Measurements from ENCODE around the gene ST7. TPM values are rescaled to one million over a fixed set of nuclear protein-coding genes. Genes with fewer than 3 reads are reported as not detected.

ST7 gene
- total and polyA plus RNA-seq, 2 of the 8 experiments (the other 6 are each of a cell fraction or from before 2014, with no cell fraction given) = 16.3 to 18.0 TPM

GRCh38 chr7:117023325-117023854 is 70.1 kb downstream of the ST7 start:
- no peak overlapping the region for H3K56ac ChIP-seq (replicated peaks; ENCODE audit: insufficient read length, low read depth, low read length)
- H3K14ac ChIP-seq (ENCODE audit: insufficient read length) = no peak overlapping the region
- TF ChIP-seq CHD1 (IDR thresholded peaks at IDR 0.05; ENCODE audit: low read depth, low read length) = no peak
- TF ChIP-seq EP300 (IDR thresholded peaks at IDR 0.05; ENCODE audit: borderline replicate concordance in 1 of 2, low read depth in 2 of 2, low read length in 2 of 2) = no peak
- no peak for TF ChIP-seq ATF3 (IDR thresholded peaks at IDR 0.05; ENCODE audit: insufficient read depth, low read depth, low read length)
- TF ChIP-seq HDAC6 (IDR thresholded peaks at IDR 0.05; ENCODE audit: low read depth, low read length) = no peak
- no peak for TF ChIP-seq GTF2F1 (IDR thresholded peaks at IDR 0.05; ENCODE audit: borderline replicate concordance, low read depth, low read length)
- TF ChIP-seq, protein P1, sequence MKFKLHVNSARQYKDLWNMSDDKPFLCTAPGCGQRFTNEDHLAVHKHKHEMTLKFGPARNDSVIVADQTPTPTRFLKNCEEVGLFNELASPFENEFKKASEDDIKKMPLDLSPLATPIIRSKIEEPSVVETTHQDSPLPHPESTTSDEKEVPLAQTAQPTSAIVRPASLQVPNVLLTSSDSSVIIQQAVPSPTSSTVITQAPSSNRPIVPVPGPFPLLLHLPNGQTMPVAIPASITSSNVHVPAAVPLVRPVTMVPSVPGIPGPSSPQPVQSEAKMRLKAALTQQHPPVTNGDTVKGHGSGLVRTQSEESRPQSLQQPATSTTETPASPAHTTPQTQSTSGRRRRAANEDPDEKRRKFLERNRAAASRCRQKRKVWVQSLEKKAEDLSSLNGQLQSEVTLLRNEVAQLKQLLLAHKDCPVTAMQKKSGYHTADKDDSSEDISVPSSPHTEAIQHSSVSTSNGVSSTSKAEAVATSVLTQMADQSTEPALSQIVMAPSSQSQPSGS (IDR thresholded peaks at IDR 0.05; ENCODE audit: low read length) = no peak
- no peak for TF ChIP-seq SP4 (IDR thresholded peaks at IDR 0.05; ENCODE audit: low read length)
- no peak for TF ChIP-seq POLR2A (IDR thresholded peaks at IDR 0.05; ENCODE audit: control extremely low read depth in 1 of 2, low read depth in 2 of 2, low read length in 2 of 2)
- TF ChIP-seq YY1 (IDR thresholded peaks at IDR 0.05; ENCODE audit: low read depth, low read length) = no peak
- H4K20me1 ChIP-seq (replicated peaks in 1 of 2; ENCODE audit: control insufficient read depth in 1 of 2, insufficient read depth in 2 of 2, low read length in 2 of 2) = no peaks in the 10 kb centered on the region
- H4K91ac ChIP-seq (replicated peaks; ENCODE audit: insufficient read length, low read length) = no peak overlapping the region
- H3K18ac ChIP-seq (ENCODE audit: extremely low read depth, low read length) = no peak overlapping the region
- H2BK120ac ChIP-seq (replicated peaks; ENCODE audit: low read depth, low read length) = no peak overlapping the region
- H3K9me3 ChIP-seq (ENCODE audit: insufficient read depth in 2 of 2, low read depth in 1 of 2, low read length in 1 of 2) = 0 out of 4 replicates have a peak, but pooled peaks cover 0 to 1% of the 10 kb centered on the region in 2 experiments
- no peak overlapping the region for H4K8ac ChIP-seq (ENCODE audit: extremely low read depth, insufficient read depth, low read length)
- H3K4ac ChIP-seq (replicated peaks; ENCODE audit: insufficient read length, low read depth, low read length) = no peak overlapping the region
- no peak overlapping the region for H2BK5ac ChIP-seq (ENCODE audit: low read depth, low read length)
- H4K5ac ChIP-seq (ENCODE audit: insufficient read length, low read depth, low read length) = no peak overlapping the region
- no peak overlapping the region for H3K9ac ChIP-seq (replicated peaks in 1 of 4; ENCODE audit: extremely low read depth in 1 of 4, low read depth in 3 of 4, low read length in 3 of 4)
- DNase-seq (ENCODE audit: low read depth in 1 of 2, low spot score in 2 of 2) (no peak), FAIRE-seq (no peak)
- H3K79me2 ChIP-seq (ENCODE audit: control insufficient read depth in 1 of 2, insufficient read depth in 2 of 2, low read length in 2 of 2) = peaks cover 0 to 7% of the 10 kb centered on the region in 2 experiments; a peak in 1 of 4 replicates
- ChIA-PET POLR2A (ENCODE audit: partially characterized antibody) (no interaction called here), CTCF (ENCODE audit: partially characterized antibody) (interaction anchor here (0.7 kb wide), 1 partner anchor 10 kb away, joined by 4 read pairs; no protein-coding TSS in a partner anchor)
- H3K4me2 ChIP-seq (ENCODE audit: insufficient read depth in 1 of 2, low read depth in 2 of 2, low read length in 2 of 2) = no peak overlapping the region
- no peak overlapping the region for H2BK15ac ChIP-seq (ENCODE audit: low read length)
- H3K27ac ChIP-seq (ENCODE audit: low read depth, low read length) = no peak overlapping the region
- WGBS, 2 experiments (ENCODE audit: extremely low coverage in 1 of 2, insufficient coverage in 1 of 2, insufficient read length in 1 of 2, insufficient replicate concordance in 2 of 2, low coverage in 1 of 2, low lambda C conversion rate in 2 of 2, missing lambda C conversion rate in 1 of 2) = 81% methylated on average over 5 of the region's 5 CpGs; no CpG with 5 or more reads in 1 of the 2 experiments
- no peak overlapping the region for H3K23ac ChIP-seq (ENCODE audit: insufficient read length)
- no peak overlapping the region for H2AK5ac ChIP-seq (ENCODE audit: low read depth, low read length)
- H3K4me1 ChIP-seq (replicated peaks in 1 of 4; ENCODE audit: control insufficient read depth in 3 of 4, insufficient read depth in 4 of 4, low read length in 3 of 4) = peaks cover 0 to 7% (median 4%) of the 10 kb centered on the region in 4 experiments
- no peaks in the 10 kb centered on the region for H3K36me3 ChIP-seq (ENCODE audit: control insufficient read depth in 2 of 4, insufficient read depth in 4 of 4, low read length in 3 of 4)
- H2BK20ac ChIP-seq (ENCODE audit: low read length) = no peak overlapping the region
- no peak overlapping the region for H3K4me3 ChIP-seq (ENCODE audit: extremely low read depth in 1 of 4, insufficient read depth in 2 of 4, low read depth in 3 of 4, low read length in 4 of 4)
- no peak overlapping the region for H2AFZ ChIP-seq (ENCODE audit: low read length)
- H3K27me3 ChIP-seq (replicated peaks in 1 of 4; ENCODE audit: control insufficient read depth in 3 of 4, extremely low read depth in 1 of 4, insufficient read depth in 3 of 4, low read length in 3 of 4) = no peaks in the 10 kb centered on the region
- no peaks in the 10 kb centered on the region for H3K23me2 ChIP-seq (ENCODE audit: low read depth, low read length)
- H2BK12ac ChIP-seq (ENCODE audit: low read depth, low read length) = no peak overlapping the region
- H3K79me1 ChIP-seq (ENCODE audit: low read depth, low read length) = no peaks in the 10 kb centered on the region; the same call in 1 of the 2 replicates

Data from H1 (cell line).